AG09309 (cell line): ENCODE data around the gene RBX1.
"Not testable (repeated sequence)": the region's sequence is repeated elsewhere in the genome, so short reads cannot be mapped to it uniquely, and the experiment has no call there.

ENCODE experiments used
- DNase-seq: peaks from one replicate; pipeline ENCODE4 v3.0.0-alpha.2; 2010; ENCODE audit warnings: low read depth
- H3K4me3 ChIP-seq: 2 replicates; pipeline ENCODE4 v1.5.1; 2011; ENCODE audit warnings: mild to moderate bottlenecking, low read depth, low read length, moderate library complexity; ENCODE audit not compliant: control insufficient read depth
- TF ChIP-seq, protein P1 (sequence below): IDR thresholded peaks from 2 replicates; pipeline ENCODE4 v1.5.1; 2011; ENCODE audit warnings: mild to moderate bottlenecking, low read depth, low read length, inconsistent platforms; ENCODE audit not compliant: insufficient read depth, control insufficient read depth; ENCODE audit errors: missing control alignments

RBX1 gene

GRCh38 chr22:40950962-40951794 is at the start of gene RBX1:
Gene RBX1, plus strand, starts transcription at chr22:40951378. Its CDS starts 21 bp downstream, at chr22:40951399.
- TF ChIP-seq, protein P1, sequence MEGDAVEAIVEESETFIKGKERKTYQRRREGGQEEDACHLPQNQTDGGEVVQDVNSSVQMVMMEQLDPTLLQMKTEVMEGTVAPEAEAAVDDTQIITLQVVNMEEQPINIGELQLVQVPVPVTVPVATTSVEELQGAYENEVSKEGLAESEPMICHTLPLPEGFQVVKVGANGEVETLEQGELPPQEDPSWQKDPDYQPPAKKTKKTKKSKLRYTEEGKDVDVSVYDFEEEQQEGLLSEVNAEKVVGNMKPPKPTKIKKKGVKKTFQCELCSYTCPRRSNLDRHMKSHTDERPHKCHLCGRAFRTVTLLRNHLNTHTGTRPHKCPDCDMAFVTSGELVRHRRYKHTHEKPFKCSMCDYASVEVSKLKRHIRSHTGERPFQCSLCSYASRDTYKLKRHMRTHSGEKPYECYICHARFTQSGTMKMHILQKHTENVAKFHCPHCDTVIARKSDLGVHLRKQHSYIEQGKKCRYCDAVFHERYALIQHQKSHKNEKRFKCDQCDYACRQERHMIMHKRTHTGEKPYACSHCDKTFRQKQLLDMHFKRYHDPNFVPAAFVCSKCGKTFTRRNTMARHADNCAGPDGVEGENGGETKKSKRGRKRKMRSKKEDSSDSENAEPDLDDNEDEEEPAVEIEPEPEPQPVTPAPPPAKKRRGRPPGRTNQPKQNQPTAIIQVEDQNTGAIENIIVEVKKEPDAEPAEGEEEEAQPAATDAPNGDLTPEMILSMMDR: no peak
- H3K4me3 ChIP-seq: peak within 1 kb of the TSS; percentile 96
- DNase-seq: peak; percentile 92

GRCh38 chr22:40904101-40904500 is 47.1 kb upstream of the RBX1 start:
- no peak overlapping the region for H3K4me3 ChIP-seq
- TF ChIP-seq, protein P1: no peak
- no peak for DNase-seq

GRCh38 chr22:40908895-40909294 is 42.3 kb upstream of the RBX1 start:
- no peak overlapping the region for H3K4me3 ChIP-seq
- TF ChIP-seq, protein P1: no peak
- no peak for DNase-seq

GRCh38 chr22:40911772-40912171 is 39.4 kb upstream of the RBX1 start:
- H3K4me3 ChIP-seq: no peak overlapping the region
- TF ChIP-seq, protein P1: no peak
- no peak for DNase-seq

- not testable (repeated sequence) for H3K4me3 ChIP-seq, DNase-seq
These were observed 38.2 kb upstream of the RBX1 start for GRCh38 chr22:40912987-40913386.

GRCh38 chr22:40919446-40919845 is 31.7 kb upstream of the RBX1 start:
- TF ChIP-seq, protein P1: no peak
- H3K4me3 ChIP-seq: no peak overlapping the region
- DNase-seq: peak; percentile 35

DNA sequence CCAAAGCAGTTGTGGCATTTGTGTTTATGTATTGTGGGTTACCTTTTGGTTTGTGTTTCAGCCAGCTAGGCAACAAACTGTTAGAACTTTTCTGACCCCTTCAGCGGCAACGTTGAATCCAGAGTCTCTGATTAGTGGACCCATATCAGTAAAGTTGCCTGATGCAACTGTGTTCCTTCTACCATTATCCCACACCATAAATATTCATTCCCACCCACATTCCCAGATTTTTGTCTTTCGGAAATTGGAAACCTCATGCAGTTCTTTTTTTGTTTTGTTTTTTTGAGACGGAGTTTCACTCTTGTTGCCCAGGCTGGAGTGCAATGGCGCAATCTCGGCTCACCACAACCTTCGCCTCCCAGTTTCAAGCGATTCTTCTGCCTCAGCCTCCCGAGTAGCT is 30.7 kb upstream of the RBX1 start:
- DNase-seq: peak; percentile 10
- TF ChIP-seq, protein P1: no peak
- no peak overlapping the region for H3K4me3 ChIP-seq
